Sigmoid colon (tissue), 3 donors: ENCODE results near the gene MORF4L1.

Experiments used
- POLR2A ChIP-seq, 2 donors: fragments of 450-650 bp; IDR thresholded peaks; one replicate each; pipeline ENCODE4 v1.6.1; 2016; ENCODE audit warnings: antibody characterized with exemption in 2 of 2, mild to moderate bottlenecking in 2 of 2, moderate library complexity in 2 of 2
- TF ChIP-seq, protein P1 (sequence below), 4 experiments: fragments of 450-650 bp in 3 of 4; fragments of 200-600 bp in 1 of 4; IDR thresholded peaks; one replicate each; pipeline ENCODE4 v1.5.1; 2016 to 2019; ENCODE audit warnings: antibody characterized with exemption in 4 of 4, mild to moderate bottlenecking in 3 of 4, moderate library complexity in 2 of 4

GRCh38 chr15:78934655-78935023, 61.9 kb downstream of the MORF4L1 start:
- TF ChIP-seq, protein P1, sequence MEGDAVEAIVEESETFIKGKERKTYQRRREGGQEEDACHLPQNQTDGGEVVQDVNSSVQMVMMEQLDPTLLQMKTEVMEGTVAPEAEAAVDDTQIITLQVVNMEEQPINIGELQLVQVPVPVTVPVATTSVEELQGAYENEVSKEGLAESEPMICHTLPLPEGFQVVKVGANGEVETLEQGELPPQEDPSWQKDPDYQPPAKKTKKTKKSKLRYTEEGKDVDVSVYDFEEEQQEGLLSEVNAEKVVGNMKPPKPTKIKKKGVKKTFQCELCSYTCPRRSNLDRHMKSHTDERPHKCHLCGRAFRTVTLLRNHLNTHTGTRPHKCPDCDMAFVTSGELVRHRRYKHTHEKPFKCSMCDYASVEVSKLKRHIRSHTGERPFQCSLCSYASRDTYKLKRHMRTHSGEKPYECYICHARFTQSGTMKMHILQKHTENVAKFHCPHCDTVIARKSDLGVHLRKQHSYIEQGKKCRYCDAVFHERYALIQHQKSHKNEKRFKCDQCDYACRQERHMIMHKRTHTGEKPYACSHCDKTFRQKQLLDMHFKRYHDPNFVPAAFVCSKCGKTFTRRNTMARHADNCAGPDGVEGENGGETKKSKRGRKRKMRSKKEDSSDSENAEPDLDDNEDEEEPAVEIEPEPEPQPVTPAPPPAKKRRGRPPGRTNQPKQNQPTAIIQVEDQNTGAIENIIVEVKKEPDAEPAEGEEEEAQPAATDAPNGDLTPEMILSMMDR (IDR thresholded peaks at IDR 0.05), result no peak
- no peak for TF ChIP-seq POLR2A (IDR thresholded peaks at IDR 0.05)
